Liver (tissue), 3 donors: Measurements from ENCODE around the gene ADCK1.

Source experiments
- ATF3 ChIP-seq: IDR thresholded peaks from 2 replicates; pipeline ENCODE4 v1.6.1; 2016; ENCODE audit warnings: antibody characterized with exemption
- CTCF ChIP-seq: fragments of 150-350 bp; IDR thresholded peaks from 2 replicates; pipeline ENCODE4 v1.5.1; 2017; ENCODE audit warnings: improper control_type of control experiment, low read depth, low read length; ENCODE audit not compliant: missing input control
- EGR1 ChIP-seq, 2 donors: IDR thresholded peaks; 2 replicates each; pipeline ENCODE4 v1.6.1; 2016 to 2018; ENCODE audit warnings: antibody characterized with exemption in 2 of 2, low read depth in 2 of 2
- FOXA1 ChIP-seq: IDR thresholded peaks from 2 replicates; pipeline ENCODE4 v1.6.1; 2016; ENCODE audit warnings: antibody characterized with exemption
- JUND ChIP-seq, 2 donors: IDR thresholded peaks; 2 replicates each; pipeline ENCODE4 v1.6.1; 2016; ENCODE audit warnings: antibody characterized with exemption in 2 of 2
- MAX ChIP-seq: IDR thresholded peaks from 2 replicates; pipeline ENCODE4 v1.6.1; 2016; ENCODE audit warnings: antibody characterized with exemption
- RAD21 ChIP-seq, 2 donors: IDR thresholded peaks; 2 replicates each; pipeline ENCODE4 v1.6.1; 2016; ENCODE audit warnings: antibody characterized with exemption in 2 of 2, mild to moderate bottlenecking in 2 of 2
- REST ChIP-seq: IDR thresholded peaks from 2 replicates; pipeline ENCODE4 v1.6.1; 2016; ENCODE audit warnings: antibody characterized with exemption, mild to moderate bottlenecking
- RXRA ChIP-seq, 2 donors: IDR thresholded peaks; 2 replicates each; pipeline ENCODE4 v1.6.1; 2017 to 2018; ENCODE audit warnings: antibody characterized with exemption in 2 of 2, mild to moderate bottlenecking in 1 of 2
- SP1 ChIP-seq: IDR thresholded peaks from 2 replicates; pipeline ENCODE4 v1.6.1; 2018; ENCODE audit warnings: antibody characterized with exemption, mild to moderate bottlenecking
- TAF1 ChIP-seq: conservative IDR thresholded peaks from 2 replicates; pipeline ENCODE4 v1.6.1; 2016; ENCODE audit warnings: antibody characterized with exemption, mild to moderate bottlenecking
- YY1 ChIP-seq: IDR thresholded peaks from 2 replicates; pipeline ENCODE4 v1.6.1; 2016; ENCODE audit warnings: antibody characterized with exemption, mild to moderate bottlenecking
- ZBTB33 ChIP-seq: IDR thresholded peaks from 2 replicates; pipeline ENCODE4 v1.6.1; 2016; ENCODE audit warnings: antibody characterized with exemption
- donor health status: healthy.
- donor health status: healthy.

GRCh38 chr14:77892381-77892871 lies 92.5 kb downstream of the ADCK1 start:
- TF ChIP-seq SP1: no peak
- no peak for TF ChIP-seq CTCF
- no peak for TF ChIP-seq TAF1
- TF ChIP-seq ZBTB33: no peak
- TF ChIP-seq REST: no peak
- TF ChIP-seq JUND (IDR thresholded peaks at IDR 0.05): no peak
- TF ChIP-seq FOXA1: no peak
- no peak for TF ChIP-seq ATF3
- TF ChIP-seq EGR1 (IDR thresholded peaks at IDR 0.05; ENCODE audit: low read depth in 2 of 2): no peak
- no peak for TF ChIP-seq MAX
- TF ChIP-seq RAD21 (IDR thresholded peaks at IDR 0.05): no peak
- TF ChIP-seq RXRA (IDR thresholded peaks at IDR 0.05): no peak
- no peak for TF ChIP-seq YY1
